H1 (cell line): ENCODE measurements around the gene AGAP3. TPM values are rescaled to one million over a fixed set of nuclear protein-coding genes. Genes with fewer than 3 reads are reported as not detected.

ENCODE experiments used
- CTCF ChIA-PET: fragments of 300-600 bp; sonication (Branson Sonifier 250); formaldehyde crosslinking; loops from one replicate; lab custom pipeline; 2021; ENCODE audit not compliant: partially characterized antibody; lab: Charles Lee
- POLR2A ChIA-PET: fragments of 300-600 bp; sonication (Branson Sonifier 250); formaldehyde crosslinking; loops from one replicate; lab custom pipeline; 2021; ENCODE audit warnings: inconsistent platforms; ENCODE audit not compliant: partially characterized antibody; lab: Charles Lee
- DNase-seq, 2 experiments: peaks; one replicate each; pipeline versions ENCODE4 v3.0.0 to v3.0.0-alpha.2; 2010 to 2022; ENCODE audit warnings: low spot score in 2 of 2, low read depth in 1 of 2, mixed read lengths in 1 of 2
- FAIRE-seq: peaks from 2 replicates; lab custom pipeline; 2011; peaks lifted over from hg19 to GRCh38; lab: Jason Lieb, UNC
- H2AFZ ChIP-seq: 2 replicates; pipeline ENCODE4 v1.8.1; 2012; ENCODE audit warnings: low read length, inconsistent platforms
- H2AK5ac ChIP-seq: 2 replicates; pipeline ENCODE4 v1.6.1; 2013; ENCODE audit warnings: low read depth, low read length
- H2BK120ac ChIP-seq: replicated peaks from 2 replicates; pipeline ENCODE3; 2013; ENCODE audit warnings: low read depth, low read length, inconsistent platforms
- H2BK12ac ChIP-seq: 2 replicates; pipeline ENCODE4 v1.6.1; 2013; ENCODE audit warnings: low read depth, low read length
- H2BK15ac ChIP-seq: 2 replicates; pipeline ENCODE4 v1.6.1; 2013; ENCODE audit warnings: low read length
- H2BK20ac ChIP-seq: 2 replicates; pipeline ENCODE4 v1.6.1; 2013; ENCODE audit warnings: low read length
- H2BK5ac ChIP-seq: 2 replicates; pipeline ENCODE4 v1.6.1; 2013; ENCODE audit warnings: low read depth, low read length
- H3K14ac ChIP-seq: 2 replicates; pipeline ENCODE4 v1.6.1; 2013; ENCODE audit warnings: inconsistent platforms; ENCODE audit not compliant: insufficient read length
- H3K18ac ChIP-seq: 2 replicates; pipeline ENCODE4 v1.6.1; 2013; ENCODE audit warnings: low read length; ENCODE audit errors: extremely low read depth
- H3K23ac ChIP-seq: 2 replicates; pipeline ENCODE4 v1.6.1; 2013; ENCODE audit warnings: inconsistent platforms; ENCODE audit not compliant: insufficient read length
- H3K23me2 ChIP-seq: 2 replicates; pipeline ENCODE4 v1.6.1; 2013; ENCODE audit warnings: low read depth, low read length
- H3K27ac ChIP-seq: 2 replicates; pipeline ENCODE4 v1.6.1; 2011; ENCODE audit warnings: low read depth, low read length, inconsistent platforms
- H3K27me3 ChIP-seq, 4 experiments: replicated peaks in 1 of 4; 1 replicate in 1 of 4; 2 replicates in 3 of 4; pipeline versions ENCODE4 v1.6.1 to v1.8.1; 2011 to 2013; ENCODE audit warnings: low read length in 3 of 4, mild to moderate bottlenecking in 3 of 4, inconsistent platforms in 2 of 4, mixed read lengths in 2 of 4, moderate library complexity in 1 of 4; ENCODE audit not compliant: control insufficient read depth in 3 of 4, insufficient read depth in 3 of 4; ENCODE audit errors: extremely low read depth in 1 of 4
- H3K36me3 ChIP-seq, 4 experiments: 2 replicates each; pipeline versions ENCODE4 v1.6.1 to v1.8.1; 2011 to 2013; ENCODE audit warnings: mild to moderate bottlenecking in 4 of 4, low read length in 3 of 4, moderate library complexity in 2 of 4, control low read depth in 1 of 4, inconsistent platforms in 1 of 4; ENCODE audit not compliant: insufficient read depth in 4 of 4, control insufficient read depth in 2 of 4
- H3K4ac ChIP-seq: replicated peaks from 2 replicates; pipeline ENCODE3; 2013; ENCODE audit warnings: low read length, low read depth, mixed read lengths, inconsistent platforms; ENCODE audit not compliant: insufficient read length
- H3K4me1 ChIP-seq, 4 experiments: replicated peaks in 1 of 4; 1 replicate in 1 of 4; 2 replicates in 3 of 4; pipeline versions ENCODE4 v1.6.1 to v1.8.1; 2011 to 2013; ENCODE audit warnings: low read length in 3 of 4, inconsistent platforms in 2 of 4, mixed read lengths in 1 of 4; ENCODE audit not compliant: insufficient read depth in 4 of 4, control insufficient read depth in 3 of 4
- H3K4me2 ChIP-seq, 2 experiments: 2 replicates each; pipeline versions ENCODE4 v1.6.1 to v1.8.1; 2011 to 2013; ENCODE audit warnings: low read depth in 2 of 2, low read length in 2 of 2, control low read depth in 1 of 2, inconsistent platforms in 1 of 2, mild to moderate bottlenecking in 1 of 2; ENCODE audit not compliant: insufficient read depth in 1 of 2
- H3K4me3 ChIP-seq, 4 experiments: fragments of 200-600, 300-600 bp in 1 of 4; sonication (generic), shearing (Covaris generic), sonication (Bioruptor Twin) in 1 of 4; 2 replicates each; pipeline versions ENCODE4 v1.5.1 to v1.8.1; 2011 to 2016; ENCODE audit warnings: low read length in 4 of 4, low read depth in 3 of 4, control low read depth in 2 of 4, inconsistent platforms in 2 of 4, mild to moderate bottlenecking in 2 of 4, mixed read lengths in 1 of 4, moderate library complexity in 1 of 4; ENCODE audit not compliant: insufficient read depth in 2 of 4; ENCODE audit errors: extremely low read depth in 1 of 4
- H3K56ac ChIP-seq: replicated peaks from 2 replicates; pipeline ENCODE3; 2013; ENCODE audit warnings: low read depth, mild to moderate bottlenecking, mixed read lengths, low read length, inconsistent platforms; ENCODE audit not compliant: insufficient read length
- H3K79me1 ChIP-seq: 2 replicates; pipeline ENCODE4 v1.6.1; 2013; ENCODE audit warnings: low read depth, low read length, control low read depth
- H3K79me2 ChIP-seq, 2 experiments: 2 replicates each; pipeline versions ENCODE4 v1.6.1 to v1.8.1; 2012 to 2013; ENCODE audit warnings: low read length in 2 of 2, mild to moderate bottlenecking in 2 of 2, inconsistent platforms in 1 of 2; ENCODE audit not compliant: insufficient read depth in 2 of 2, control insufficient read depth in 1 of 2
- H3K9ac ChIP-seq, 4 experiments: replicated peaks in 1 of 4; 1 replicate in 1 of 4; 2 replicates in 3 of 4; pipeline versions ENCODE4 v1.6.1 to v1.8.1; 2011 to 2013; ENCODE audit warnings: low read depth in 3 of 4, low read length in 3 of 4, control low read depth in 2 of 4, mild to moderate bottlenecking in 2 of 4, moderate library complexity in 2 of 4, inconsistent platforms in 1 of 4; ENCODE audit errors: extremely low read depth in 1 of 4
- H3K9me3 ChIP-seq, 2 experiments: 2 replicates each; pipeline versions ENCODE4 v1.6.1 to v1.8.1; 2012 to 2013; ENCODE audit warnings: mild to moderate bottlenecking in 2 of 2, moderate library complexity in 2 of 2, control low read depth in 1 of 2, inconsistent platforms in 1 of 2, low read depth in 1 of 2, low read length in 1 of 2, mixed read lengths in 1 of 2; ENCODE audit not compliant: insufficient read depth in 2 of 2
- H4K20me1 ChIP-seq, 2 experiments: replicated peaks in 1 of 2; 2 replicates each; pipeline versions ENCODE3 to v1.8.1; 2011 to 2013; ENCODE audit warnings: inconsistent platforms in 2 of 2, low read length in 2 of 2, mild to moderate bottlenecking in 1 of 2; ENCODE audit not compliant: insufficient read depth in 2 of 2, control insufficient read depth in 1 of 2
- H4K5ac ChIP-seq: 2 replicates; pipeline ENCODE4 v1.6.1; 2013; ENCODE audit warnings: low read length, low read depth, mixed read lengths, inconsistent platforms; ENCODE audit not compliant: insufficient read length
- H4K8ac ChIP-seq: 2 replicates; pipeline ENCODE4 v1.8.0; 2013; ENCODE audit warnings: mild to moderate bottlenecking, moderate library complexity, low read length, inconsistent platforms; ENCODE audit not compliant: insufficient read depth; ENCODE audit errors: extremely low read depth
- H4K91ac ChIP-seq: replicated peaks from 2 replicates; pipeline ENCODE3; 2013; ENCODE audit warnings: low read length, mixed read lengths, inconsistent platforms; ENCODE audit not compliant: insufficient read length
- ASH2L ChIP-seq: fragments of 200-600, 300-600 bp; sonication (generic); IDR thresholded peaks from one replicate; pipeline ENCODE4 v1.7.1; 2017; ENCODE audit warnings: low read length
- BRCA1 ChIP-seq: IDR thresholded peaks from 2 replicates; pipeline ENCODE4 v1.6.1; 2012; ENCODE audit warnings: low read depth, low read length, improper control_type of control experiment
- CHD2 ChIP-seq: IDR thresholded peaks from 2 replicates; pipeline ENCODE4 v1.6.1; 2012; ENCODE audit warnings: low read length, improper control_type of control experiment
- CREB1 ChIP-seq: IDR thresholded peaks from 2 replicates; pipeline ENCODE4 v1.6.1; 2012; ENCODE audit warnings: inconsistent platforms
- JUN ChIP-seq: IDR thresholded peaks from 2 replicates; pipeline ENCODE4 v1.6.1; 2011; ENCODE audit warnings: low read depth, mild to moderate bottlenecking, improper control_type of control experiment, low read length
- NANOG ChIP-seq: IDR thresholded peaks from 2 replicates; pipeline ENCODE4 v1.6.1; 2011; ENCODE audit warnings: low read length, low read depth, mild to moderate bottlenecking, inconsistent platforms; ENCODE audit not compliant: insufficient read depth, poor library complexity, severe bottlenecking
- TCF12 ChIP-seq: IDR thresholded peaks from 2 replicates; pipeline ENCODE4 v1.6.1; 2011; ENCODE audit warnings: low read depth, mild to moderate bottlenecking, low read length
- WGBS, 2 experiments: shearing (Covaris generic) in 1 of 2; methylation state at CpG; one replicate each; pipeline versions ENCODE4 v1.1.6 to v1.1.7; 2013 to 2015; ENCODE audit warnings: low lambda C conversion rate in 2 of 2, mixed read lengths in 2 of 2, inconsistent platforms in 1 of 2, low coverage in 1 of 2, missing lambda C conversion rate in 1 of 2; ENCODE audit not compliant: insufficient replicate concordance in 2 of 2, insufficient coverage in 1 of 2, insufficient read length in 1 of 2; ENCODE audit errors: extremely low coverage in 1 of 2, missing lambda C conversion rate in 1 of 2; 5-methylcytosine and 5-hydroxymethylcytosine counted together
- polyA plus RNA-seq, 7 experiments: library from polyadenylated mRNA; depleted of rRNA in 3 of 7; stranded (reverse) in 5 of 7; unstranded in 2 of 7; fragments of >200 nt in 5 of 7; fragments of 200-250 nt in 2 of 7; gene quantifications; 1 replicate in 5 of 7; 2 replicates in 1 of 7; 4 replicates in 1 of 7; pipeline versions ENCODE4 v1.2.1 to v1.2.3, GENCODE V29; 2011 to 2013; ENCODE audit warnings: missing spikeins in 2 of 7, mixed read lengths in 2 of 7
- total RNA-seq: library from RNA; stranded (reverse); fragmentation: NEBNext Ultra II Directional; extraction: Animal tissue kit (Norgen Biotek cat#: 25700); gene quantifications from 2 replicates; pipeline ENCODE4 v1.2.1, GENCODE V29; 2021

Gene AGAP3
- total and polyA plus RNA-seq, 2 of the 8 experiments (the other 6 are each of a cell fraction or from before 2014, with no cell fraction given), result 66.4 to 120 TPM

DNA sequence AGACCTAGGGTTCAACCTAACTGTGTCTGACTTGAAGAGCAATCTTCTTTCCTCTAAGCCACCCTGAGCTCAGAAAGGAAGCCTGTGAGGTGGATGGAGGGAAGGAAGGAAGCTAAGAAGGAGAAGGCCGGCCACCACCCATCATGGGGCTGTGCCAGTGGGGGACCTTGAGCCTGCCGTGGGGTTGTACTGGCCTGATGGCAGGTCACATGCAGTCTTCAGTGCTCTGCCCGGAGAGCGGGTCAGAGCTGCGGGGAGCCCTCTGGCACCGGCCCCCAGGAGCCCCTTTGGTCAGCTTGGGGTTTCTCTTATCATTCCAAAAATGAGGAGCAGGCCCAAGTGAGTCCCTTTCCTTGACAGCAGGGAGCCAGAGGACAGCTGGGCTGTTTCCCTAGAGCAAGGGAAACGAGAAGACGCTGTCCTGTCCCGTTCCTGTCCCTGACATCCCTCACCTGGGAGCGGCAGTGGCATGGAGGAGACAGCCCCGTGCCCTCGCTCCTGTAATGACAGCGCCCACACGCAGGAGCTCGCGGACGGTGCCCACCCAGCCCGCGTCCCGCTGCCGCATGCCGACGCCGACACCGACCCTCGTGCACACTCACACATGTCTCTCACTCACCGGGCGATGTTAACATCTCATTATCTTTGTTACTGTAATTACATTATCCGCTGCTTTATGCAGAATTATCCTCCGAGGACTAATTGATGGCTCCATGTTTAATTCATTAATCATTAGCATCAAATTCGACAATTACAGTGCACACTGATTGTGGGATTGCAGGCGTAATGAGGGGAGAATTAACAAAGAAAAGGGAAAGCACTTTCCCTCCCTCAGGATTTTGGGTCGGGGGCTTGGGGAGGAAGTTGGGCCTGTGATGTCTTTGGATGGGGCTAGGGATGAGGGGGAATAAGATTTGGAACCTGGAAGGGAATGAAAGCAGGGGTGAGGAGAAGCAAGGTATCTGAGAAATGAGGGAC lies 49.9 kb downstream of the AGAP3 start:
- Histone ChIP-seq H3K4me1 (peaks cover 7 to 26% (median 17%) of the 10 kb centered on the region in 4 experiments), H3K36me3 (peaks cover 0 to 9% (median 3%) of the 10 kb centered on the region in 4 experiments; a peak in 5 of 8 replicates), H3K18ac (no peak overlapping the region), H3K56ac (no peak overlapping the region), H2BK15ac (no peak overlapping the region), H3K9ac (no peak overlapping the region), H2AFZ (no peak overlapping the region), H3K4ac (no peak overlapping the region), H2BK20ac (no peak overlapping the region), H3K4me3 (no peak overlapping the region), H4K5ac (no peak overlapping the region), H3K9me3 (no peaks in the 10 kb centered on the region), H3K14ac (no peak overlapping the region), H3K27ac (no peak overlapping the region), H3K79me2 (no peaks in the 10 kb centered on the region), H3K23ac (no peak overlapping the region), H2BK12ac (no peak overlapping the region), H2BK5ac (no peak overlapping the region), H3K79me1 (no peaks in the 10 kb centered on the region), H3K27me3 (peaks cover 0 to 1% (median 0%) of the 10 kb centered on the region in 4 experiments; a peak in 1 of 7 replicates), H4K91ac (no peak overlapping the region), H2BK120ac (no peak overlapping the region), H3K4me2 (no peak overlapping the region), H3K23me2 (no peaks in the 10 kb centered on the region; the same call in 1 of the 2 replicates), H4K20me1 (peaks cover 10 to 19% of the 10 kb centered on the region in 2 experiments), H2AK5ac (no peak overlapping the region), H4K8ac (no peak overlapping the region)
- CTCF ChIA-PET, result interaction anchor here (0.6 to 18.9 kb wide), 12 partner anchors 9 to 108 kb away, joined by 3 to 197 read pairs (median 4); no protein-coding TSS in a partner anchor
- POLR2A ChIA-PET, result interaction anchor here (1.3 to 1.6 kb wide), 2 partner anchors 10 to 13 kb away, joined by 4 read pairs; no protein-coding TSS in a partner anchor
- FAIRE-seq (no peak), DNase-seq (no peak)
- WGBS, 2 experiments, result 92% methylated on average over 33 of the region's 33 CpGs; no CpG with 5 or more reads in 1 of the 2 experiments
- TF ChIP-seq NANOG, result no peak
- no peak for TF ChIP-seq CREB1
- no peak for TF ChIP-seq BRCA1
- TF ChIP-seq TCF12, result no peak
- TF ChIP-seq JUN, result no peak
- no peak for TF ChIP-seq CHD2
- no peak for TF ChIP-seq ASH2L
